HG02884 (cell line): ENCODE measurements around the gene ADAMTS1.
"Not testable (repeated sequence)": the region's sequence is repeated elsewhere in the genome, so short reads cannot be mapped to it uniquely, and the experiment has no call there.

ENCODE experiments used
- ATAC-seq: cut with Tn5 transposase; IDR thresholded peaks from one replicate; pipeline ENCODE4 v1.9.1; 2021; ENCODE audit warnings: mild to moderate bottlenecking, moderate library complexity; ENCODE audit not compliant: unreplicated experiment

Gene ADAMTS1

DNA sequence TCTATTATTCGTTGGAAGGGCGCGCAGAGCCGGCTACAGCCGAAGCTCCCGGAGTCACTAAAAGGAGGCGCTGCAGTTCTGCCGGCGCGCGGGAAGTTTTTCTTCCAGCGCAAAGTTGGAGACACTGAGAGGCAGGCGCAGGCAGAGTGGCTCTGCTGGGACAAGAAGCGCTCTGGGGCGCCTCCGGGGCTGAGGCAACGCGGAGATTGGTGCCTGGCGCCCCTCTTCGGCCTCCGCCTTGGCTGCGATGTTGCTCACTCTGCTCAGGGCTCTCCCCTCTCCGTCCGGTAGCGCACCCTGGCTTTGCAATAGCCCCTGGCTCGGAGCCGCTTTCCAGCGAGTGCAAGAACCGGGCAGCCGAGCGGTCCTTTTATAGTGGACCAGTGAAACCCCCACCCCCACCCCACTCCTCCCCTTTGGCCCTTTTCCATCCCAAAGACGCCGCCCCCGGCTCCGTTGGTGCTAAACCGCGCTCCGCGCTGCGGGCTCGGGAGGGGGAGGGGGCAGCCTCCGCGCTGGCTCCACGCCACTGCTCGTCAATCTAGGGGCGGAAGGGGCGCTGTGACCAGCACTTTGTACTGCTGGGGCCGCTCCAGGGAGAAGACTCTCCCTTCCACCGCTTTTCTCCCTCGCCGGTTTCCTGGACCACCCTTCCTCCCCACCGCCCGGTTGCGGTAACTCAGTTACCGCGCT, at the start of gene ADAMTS1:
TSS of gene ADAMTS1 (minus strand) at position 344 of the 693 bp plus-strand sequence. CDS start 455 bp downstream, outside the sequence.
- ATAC-seq, result no peak

DNA sequence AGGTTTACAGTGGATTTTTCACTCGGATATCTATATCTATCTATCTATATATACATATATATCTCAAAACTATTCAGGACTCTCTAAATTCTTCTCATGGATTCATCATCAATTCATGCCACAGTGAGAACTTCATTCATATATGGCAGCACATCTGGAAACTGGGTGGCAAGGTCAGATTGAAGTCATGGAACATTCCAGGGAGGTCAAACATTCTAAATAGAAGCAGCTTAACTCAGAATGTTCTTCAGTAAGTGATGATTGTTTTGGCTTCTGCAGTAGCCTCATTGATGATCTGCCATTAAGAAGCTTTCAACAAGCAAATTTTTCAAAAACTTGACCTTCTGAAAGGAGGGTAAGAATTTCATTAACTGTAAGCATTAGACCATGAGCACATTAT, 46.9 kb upstream of the ADAMTS1 start:
- ATAC-seq, result no peak

DNA sequence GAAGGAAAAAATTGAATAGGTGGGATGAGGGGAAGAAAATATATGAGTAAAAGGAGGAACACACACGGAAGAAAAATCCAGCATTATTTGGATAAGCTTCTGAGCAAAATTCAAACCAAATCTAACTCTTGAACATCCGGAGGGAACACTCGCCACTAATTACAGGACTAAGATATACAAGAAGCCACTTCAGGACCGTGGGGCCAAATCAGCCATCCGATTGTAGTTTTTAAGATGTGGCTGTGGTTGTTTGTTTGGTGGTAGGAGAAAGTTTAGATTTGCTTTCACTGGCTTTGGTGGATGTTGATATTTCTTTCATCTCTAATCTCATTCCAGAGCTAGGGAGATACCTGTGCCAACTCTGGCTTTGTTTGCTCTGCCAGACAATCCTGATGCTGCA, 43.7 kb upstream of the ADAMTS1 start:
- ATAC-seq, result no peak

DNA sequence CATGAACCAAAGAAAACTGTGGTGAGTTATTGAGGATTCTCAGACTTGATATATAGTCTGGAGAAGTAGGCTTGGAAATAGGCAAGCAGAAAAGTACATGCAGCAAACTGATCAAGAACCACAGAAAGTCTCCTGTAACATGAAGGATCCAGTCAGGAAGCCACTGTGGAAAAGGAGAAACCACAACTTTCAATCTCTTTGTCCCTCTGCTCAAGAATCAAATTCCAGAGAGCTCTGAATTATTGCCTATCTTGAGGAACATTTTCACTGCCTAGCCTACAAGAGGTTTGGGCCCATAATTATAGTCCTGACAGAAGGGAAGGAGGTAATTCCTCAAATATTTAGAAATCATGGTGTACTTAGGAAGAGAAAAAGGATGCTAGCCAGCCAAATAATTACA, 43.0 kb upstream of the ADAMTS1 start:
- no peak for ATAC-seq

DNA sequence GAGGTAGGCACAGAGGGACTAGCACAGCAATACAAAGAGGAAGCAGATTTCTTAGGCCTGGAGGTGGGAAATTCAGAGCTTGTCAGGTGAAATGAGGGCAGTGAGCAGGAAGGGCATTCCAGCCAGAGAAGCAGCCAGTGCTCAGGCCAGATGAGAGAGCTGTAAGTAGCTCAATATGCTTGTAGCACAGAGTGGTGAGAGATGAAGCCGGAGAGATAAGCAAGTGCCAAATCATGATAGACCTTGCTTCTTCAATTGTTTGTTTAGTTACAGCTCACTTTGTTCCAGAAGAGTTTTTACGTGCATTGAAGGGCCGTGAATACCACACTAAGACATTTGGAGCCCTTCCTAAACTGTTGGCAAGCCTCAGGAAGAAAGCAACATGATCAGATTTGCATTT, 42.0 kb upstream of the ADAMTS1 start:
- no peak for ATAC-seq

DNA sequence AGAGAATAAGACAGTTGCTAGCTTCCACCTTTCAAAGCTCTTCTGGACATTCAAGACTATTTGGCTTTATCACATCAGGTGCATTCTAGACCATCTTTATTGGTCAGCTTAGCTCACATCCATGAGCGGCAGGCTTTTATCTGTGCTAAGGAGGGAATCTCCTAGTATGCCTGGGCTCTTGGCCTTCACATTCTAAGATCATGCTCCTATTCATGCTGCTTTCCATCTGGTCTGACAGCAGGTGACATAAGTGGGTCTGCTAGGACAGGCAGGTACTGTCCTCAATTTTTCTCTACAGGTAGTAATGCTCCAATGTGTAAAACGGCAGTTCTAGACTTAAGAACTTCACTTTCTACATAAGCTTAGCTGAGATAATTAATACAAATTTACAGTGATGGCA, 39.2 kb upstream of the ADAMTS1 start:
- ATAC-seq, result no peak

DNA sequence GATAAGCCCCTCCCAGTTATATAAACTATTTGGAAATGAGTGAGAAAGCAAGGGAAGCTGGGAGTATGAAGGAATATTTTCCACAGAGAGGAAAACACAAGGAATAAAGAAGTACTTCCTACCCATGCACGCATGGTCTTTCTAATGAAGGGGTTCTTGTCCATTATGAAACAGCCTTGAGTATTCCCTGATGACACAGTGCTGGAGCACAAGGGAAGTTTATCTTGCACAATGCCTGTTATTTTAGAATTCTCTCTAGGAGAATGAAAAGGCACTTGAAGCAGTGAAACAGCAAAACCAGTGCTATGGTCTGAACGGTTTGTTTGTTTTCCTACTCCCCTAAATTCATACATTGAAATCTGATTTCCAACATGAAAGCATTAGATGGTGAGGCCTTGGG, 38.6 kb upstream of the ADAMTS1 start:
- no peak for ATAC-seq

DNA sequence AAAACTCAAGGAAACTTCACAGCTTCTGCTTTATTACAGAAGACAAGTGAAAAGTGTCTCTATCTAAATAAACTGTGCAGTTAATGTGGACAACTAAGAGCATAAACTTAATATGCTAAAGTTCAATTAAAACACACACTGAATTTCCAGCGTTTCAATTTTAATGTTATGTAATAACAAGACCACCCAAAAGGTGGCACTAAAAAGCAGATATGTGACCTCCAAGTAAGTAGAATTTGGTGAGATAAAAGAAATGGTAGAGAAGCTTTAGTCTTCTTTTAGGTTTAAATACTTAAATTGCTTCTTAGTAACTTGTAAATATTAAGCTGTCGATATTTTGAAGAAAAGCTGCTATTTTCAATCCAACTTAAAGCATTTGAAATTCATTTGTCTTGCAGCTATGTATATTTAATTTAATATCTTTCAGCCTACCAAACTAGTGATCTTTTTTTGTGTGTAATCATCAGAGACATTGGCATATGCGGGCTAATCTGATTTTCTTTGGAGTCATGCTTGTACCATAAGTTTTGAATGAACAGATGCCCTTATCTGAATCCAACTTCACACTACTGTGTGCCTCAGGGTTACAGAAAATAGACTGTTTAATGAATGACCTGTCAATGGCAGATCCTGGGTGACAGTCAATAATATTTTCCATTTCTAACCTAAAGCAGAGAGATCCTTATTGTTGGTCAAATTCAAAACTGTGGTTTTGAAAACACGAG, 36.5 kb upstream of the ADAMTS1 start:
- no peak for ATAC-seq

DNA sequence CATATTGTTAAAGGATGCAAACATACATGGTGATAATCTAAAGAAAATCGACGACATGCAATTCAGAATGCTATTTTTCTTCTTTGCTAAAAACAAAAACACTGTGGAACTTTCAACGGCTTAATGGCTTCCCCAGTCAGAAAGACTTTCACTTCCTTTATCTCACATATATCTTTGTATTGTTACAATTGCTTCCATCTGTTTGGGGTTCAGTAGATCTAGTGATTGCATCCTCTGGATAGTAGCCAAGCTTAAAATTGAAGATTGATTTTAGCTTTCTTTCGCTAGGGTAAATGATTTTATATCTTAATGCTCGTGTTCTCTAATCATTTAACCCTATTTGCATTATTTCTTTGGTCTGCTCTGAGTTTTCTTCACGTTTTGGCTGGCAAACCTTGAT, 31.8 kb upstream of the ADAMTS1 start:
- no peak for ATAC-seq

DNA sequence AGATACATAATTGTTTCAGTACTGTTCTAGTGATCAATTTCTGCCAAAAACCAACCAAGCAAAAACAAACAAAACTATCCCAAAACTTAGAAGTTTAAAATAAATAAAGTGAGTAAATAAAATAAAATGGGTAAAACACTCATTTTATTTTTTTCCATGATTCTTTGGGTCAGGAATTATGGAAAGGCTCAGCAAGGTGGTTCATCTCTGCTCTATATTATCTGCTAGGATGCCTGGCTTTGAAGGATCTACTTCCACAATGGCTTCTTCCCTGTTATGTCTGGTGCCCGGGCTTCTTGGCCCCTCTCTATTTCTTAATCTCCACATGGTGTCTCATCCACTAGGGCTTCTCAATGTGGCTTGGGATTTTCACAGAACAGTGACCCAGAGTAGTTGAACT, 29.1 kb upstream of the ADAMTS1 start:
- ATAC-seq, result no peak

DNA sequence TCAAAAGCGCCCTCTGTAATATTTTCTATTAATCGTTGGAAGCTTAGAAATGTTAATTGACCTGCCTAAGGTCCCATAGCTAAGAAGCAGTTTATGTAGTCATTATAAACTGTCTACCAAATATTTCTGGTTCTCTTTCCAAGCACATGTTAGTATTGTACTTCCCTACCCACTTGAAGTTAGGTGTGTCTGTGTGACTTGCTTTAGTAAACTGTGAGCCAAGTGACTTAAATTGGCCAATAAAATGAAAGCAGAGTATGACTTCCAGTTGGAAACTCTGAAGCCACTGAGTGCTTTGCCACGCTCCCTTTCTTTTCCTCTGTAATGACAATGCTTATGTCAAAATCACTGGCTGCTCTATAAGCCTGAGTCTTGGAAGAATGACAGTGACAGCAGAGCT, 20.6 kb upstream of the ADAMTS1 start:
- no peak for ATAC-seq

DNA sequence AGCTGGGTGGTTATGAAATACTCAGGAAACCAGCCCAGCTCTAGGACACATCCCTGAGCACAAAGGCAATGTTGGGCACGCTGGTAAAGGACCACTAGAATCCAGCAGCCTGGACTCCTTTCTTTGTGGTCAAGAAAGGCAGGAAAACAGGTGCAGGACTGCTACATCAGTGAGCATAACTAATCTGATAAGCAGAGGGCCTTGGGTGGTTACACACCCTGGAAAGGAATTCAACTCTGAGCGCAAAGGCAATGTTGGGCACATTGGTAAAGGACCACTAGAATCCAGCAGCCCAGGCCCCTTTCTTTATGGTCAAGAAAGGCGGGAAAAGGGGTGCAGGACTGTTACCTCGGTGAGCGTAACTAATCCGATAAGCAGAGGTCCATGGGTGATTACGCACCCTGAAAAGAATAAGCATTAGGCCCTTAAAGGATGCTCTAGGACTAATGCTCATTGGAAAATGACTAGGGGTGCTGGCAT, 11.7 kb upstream of the ADAMTS1 start:
- not testable (repeated sequence) for ATAC-seq

DNA sequence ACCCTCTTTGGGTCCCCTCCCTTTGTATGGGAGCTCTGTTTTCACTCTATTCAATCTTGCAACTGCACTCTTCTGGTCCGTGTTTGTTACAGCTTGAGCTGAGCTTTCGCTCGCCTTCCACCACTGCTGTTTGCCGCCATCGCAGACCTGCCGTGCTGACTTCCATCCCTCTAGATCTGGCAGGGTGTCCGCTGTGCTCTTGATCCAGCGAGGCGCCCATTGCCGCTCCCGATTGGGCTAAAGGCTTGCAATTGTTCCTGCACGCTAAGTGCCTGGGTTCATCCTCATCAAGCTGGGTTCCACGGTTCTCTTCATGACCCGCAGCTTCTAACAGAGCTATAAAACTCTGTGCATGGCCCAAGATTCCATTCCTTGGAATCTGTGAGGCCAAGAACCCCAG, 9.5 kb upstream of the ADAMTS1 start:
- not testable (repeated sequence) for ATAC-seq

DNA sequence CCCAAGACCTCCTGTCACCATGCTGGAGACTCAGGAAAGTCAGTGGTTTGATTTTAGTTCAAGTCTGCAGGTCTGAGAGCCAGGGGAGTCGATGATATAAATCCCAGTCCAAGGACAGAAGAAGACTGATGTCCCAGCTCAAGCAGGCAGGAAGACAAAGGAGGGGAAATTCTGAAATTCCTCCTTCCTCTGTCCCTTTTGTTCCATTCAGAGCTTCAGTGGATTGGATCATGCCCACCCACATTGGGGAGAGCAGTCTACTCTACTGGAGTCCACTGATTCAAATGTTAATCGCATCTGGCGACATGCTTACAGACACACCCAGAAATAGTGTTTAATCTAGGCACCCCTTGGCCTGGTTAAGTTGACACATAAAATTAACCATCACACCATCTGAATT, 7.2 kb upstream of the ADAMTS1 start:
- ATAC-seq, result no peak

DNA sequence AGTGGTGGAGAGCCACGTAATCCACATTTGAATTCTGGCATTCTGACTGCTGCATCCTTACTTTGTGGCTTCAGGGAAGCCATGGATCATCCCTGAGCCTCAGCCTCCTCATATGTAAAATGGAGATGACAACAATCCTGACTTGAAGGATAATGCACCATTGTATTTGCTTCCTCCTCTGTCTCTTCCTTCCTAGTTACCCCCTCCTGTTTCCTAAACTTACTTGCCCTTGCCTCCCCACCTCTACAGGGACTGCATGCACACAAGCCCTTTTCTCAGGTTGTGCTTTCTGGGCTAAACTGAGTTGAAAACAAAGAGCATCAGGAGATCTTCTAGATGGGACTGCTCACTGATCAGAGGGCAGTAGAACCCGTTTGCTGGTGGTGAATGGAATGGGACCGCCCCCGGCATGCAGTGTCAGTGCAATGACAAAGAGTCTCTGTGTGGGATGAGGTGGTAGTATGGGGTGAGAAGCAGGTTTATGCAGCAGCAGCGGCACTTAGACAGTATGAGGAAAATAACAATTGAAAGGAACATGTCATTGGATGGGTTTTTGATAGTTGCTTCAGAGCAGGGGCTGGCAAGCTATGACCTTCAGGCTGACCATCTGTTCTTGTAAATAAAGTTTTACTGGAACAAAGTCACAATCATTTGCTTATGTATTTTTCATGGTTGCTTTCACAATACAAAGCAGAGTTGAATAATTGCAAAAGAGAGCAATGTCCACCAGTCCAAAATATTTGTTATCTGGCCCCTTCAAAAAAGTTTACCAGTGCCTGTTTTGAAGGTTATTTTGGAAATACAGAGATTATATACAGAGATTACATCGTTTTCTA, 6.1 kb upstream of the ADAMTS1 start:
- no peak for ATAC-seq

DNA sequence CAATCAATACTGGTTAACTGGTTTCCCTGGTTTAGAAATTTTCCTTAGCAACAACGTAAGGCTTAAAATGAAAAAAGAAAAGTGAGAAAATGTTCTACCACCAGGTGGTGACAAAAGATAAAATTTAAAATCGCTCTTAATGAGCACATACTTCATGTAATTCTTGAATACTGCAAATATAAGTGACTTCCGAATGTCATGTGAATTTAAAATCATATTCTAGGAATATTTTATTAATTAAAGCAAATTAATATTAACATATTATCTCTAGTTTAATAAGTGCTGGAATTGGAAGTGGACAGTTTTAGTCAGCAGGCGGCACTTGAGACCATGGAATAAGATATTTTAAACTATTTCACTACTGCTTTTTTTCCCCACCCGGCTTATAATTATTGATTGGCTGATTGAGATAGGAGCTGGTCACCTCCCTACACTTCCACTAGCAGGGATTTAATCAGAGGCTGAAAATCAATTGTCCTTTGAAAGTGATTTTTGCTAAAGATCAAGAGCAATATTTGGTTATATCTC, 5.0 kb upstream of the ADAMTS1 start:
- no peak for ATAC-seq

DNA sequence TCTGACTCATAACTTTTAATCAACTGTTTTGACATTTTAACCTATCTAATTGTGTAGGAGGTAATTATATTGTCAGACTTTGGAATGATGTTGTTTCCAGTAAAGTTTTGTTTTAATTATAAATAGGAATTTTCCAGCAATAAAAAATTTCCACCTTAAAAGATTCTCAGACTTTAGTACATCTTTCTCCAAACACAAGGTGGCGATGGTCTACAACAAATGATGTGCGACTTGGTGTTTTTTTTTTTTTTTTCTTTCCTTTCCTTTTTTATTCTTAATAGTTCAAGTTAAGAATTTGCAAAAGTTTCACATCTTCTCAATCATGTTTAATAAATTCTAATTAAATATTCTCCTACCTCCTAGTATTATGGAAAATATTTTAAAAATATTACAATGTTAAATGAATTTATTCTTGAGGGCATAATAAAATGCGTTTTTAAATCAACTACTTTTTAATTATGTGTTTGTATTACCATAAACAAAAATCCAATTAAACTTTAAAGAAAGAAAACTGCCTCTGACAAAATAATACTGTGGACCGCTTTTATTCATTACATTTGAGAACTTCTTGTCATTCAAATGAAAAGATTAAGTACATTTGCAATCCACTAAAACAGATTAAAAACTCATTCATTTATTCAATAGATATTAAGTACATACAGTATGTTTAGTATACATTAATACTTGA, 4.4 kb upstream of the ADAMTS1 start:
- ATAC-seq, result no peak

DNA sequence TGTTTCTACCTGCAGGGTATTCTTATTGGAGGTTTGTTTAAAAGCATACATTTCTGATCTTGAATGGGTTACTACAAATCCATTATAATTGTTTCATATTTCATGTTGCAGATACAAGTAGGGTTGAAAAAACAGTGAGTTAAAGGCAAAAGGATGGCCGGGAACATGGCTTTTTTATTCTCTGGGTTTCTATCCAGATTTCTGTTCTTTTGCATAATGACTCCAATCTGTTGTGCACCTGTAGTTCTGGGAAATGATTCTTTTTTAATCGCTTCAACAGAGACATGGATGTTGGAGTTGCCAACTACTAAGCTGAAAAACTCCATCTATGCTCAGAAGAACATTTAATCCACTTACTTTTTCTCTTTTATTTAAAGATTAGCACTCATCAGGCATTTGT, 2.7 kb upstream of the ADAMTS1 start:
- no peak for ATAC-seq

DNA sequence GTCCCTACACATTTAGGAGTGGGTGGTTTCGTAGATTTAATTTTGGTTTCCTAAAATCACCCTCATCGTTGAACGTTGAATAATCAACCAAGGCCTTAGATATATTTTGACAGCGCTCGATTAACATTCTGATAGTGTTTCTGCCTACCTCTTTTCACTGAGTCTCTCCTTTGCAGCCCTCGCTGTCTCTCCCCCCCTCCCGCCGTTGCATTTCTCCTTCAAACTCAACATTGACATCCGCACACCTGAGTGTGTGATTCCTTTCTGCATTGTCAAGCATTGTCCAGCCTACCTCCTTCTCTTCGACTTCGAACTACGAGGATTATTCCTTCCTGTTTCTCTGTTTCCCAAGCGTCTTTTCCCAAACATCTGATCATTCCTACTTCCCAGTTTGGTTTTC, 1.8 kb upstream of the ADAMTS1 start:
- ATAC-seq, result no peak

DNA sequence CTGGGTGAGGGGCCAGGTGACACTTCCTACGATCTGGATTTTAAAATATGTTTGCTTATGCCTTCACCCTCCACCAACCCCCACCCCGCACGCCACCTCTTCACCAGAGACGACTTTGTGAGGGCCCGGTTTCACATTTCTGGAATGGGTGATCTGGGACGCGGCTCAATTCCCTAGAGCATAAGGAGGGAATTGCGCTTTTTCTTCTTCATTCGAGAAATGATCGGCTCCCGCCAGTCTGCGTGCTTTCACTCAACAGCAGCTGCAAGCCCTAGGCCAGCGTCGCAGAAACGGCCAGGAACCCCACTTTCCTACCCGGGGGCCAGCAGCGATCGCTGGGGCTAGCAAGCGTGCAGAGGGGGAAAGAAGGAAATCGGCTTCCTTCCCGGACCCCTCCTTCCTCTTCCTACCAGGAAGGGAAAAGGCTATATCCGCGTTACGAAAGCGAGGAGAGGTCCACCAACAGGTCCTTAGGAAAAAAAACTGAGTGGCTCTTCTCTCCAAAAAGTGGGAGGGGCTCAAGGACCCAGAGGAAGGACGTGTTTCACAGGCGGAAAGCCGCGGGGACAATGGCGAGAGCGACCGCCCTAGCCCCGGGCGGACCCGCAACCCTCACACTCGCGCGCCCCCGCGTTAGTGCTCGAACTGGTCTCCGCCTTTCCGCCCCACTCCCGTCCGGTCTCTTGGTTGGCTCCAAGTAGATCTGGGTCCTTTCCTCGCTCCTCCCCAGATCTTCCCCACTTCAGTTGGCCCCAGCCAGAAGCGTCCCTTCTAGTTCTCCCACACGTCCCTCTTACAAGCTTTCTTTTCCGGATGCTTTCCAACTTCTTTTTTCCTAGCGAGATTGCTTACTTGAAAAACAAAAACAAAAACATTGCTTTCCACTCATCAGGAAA, 1.1 kb upstream of the ADAMTS1 start:
- ATAC-seq, result no peak
